Measurements from ENCODE around the gene DEPDC1.

DNA sequence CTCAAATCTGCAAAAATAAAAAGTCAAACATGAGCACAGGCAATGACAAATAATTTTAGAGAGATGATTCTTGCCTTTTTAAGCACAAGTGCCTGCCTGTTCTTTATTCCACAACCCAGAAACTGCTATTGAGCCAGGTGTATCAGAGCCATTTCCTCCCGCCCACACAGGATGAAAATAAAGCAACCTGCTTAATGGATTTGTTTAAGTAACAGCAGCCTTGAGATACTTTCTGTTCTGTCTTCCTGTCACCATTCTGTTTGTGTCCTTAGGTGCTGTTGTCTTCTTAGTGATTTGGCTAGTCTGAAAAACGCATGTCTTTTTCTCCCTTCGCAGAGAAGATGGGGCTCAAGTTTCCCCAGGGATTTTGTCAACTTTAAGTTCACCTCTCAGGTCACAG, 58.6 kb downstream of the DEPDC1 start:
- TF ChIP-seq, protein P1, sequence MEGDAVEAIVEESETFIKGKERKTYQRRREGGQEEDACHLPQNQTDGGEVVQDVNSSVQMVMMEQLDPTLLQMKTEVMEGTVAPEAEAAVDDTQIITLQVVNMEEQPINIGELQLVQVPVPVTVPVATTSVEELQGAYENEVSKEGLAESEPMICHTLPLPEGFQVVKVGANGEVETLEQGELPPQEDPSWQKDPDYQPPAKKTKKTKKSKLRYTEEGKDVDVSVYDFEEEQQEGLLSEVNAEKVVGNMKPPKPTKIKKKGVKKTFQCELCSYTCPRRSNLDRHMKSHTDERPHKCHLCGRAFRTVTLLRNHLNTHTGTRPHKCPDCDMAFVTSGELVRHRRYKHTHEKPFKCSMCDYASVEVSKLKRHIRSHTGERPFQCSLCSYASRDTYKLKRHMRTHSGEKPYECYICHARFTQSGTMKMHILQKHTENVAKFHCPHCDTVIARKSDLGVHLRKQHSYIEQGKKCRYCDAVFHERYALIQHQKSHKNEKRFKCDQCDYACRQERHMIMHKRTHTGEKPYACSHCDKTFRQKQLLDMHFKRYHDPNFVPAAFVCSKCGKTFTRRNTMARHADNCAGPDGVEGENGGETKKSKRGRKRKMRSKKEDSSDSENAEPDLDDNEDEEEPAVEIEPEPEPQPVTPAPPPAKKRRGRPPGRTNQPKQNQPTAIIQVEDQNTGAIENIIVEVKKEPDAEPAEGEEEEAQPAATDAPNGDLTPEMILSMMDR (IDR thresholded peaks at IDR 0.05): no peak
- no peak for TF ChIP-seq POLR2A (IDR thresholded peaks at IDR 0.05)

Measured in transverse colon (tissue), 3 donors.